Spleen (tissue), 7 donors: ENCODE results near the gene GTF2I.

Source experiments
- CTCF ChIP-seq, 11 experiments: fragments of 200-600 bp in 7 of 11; fragments of 450-650 bp in 4 of 11; sonication (generic) in 4 of 11; IDR thresholded peaks in 8 of 11; conservative IDR thresholded peaks in 3 of 11; 1 replicate in 7 of 11; 2 replicates in 4 of 11; pipeline versions ENCODE4 v1.4.0 to v1.8.0; 2016 to 2021; ENCODE audit warnings: antibody characterized with exemption in 11 of 11, inconsistent platforms in 4 of 11, mild to moderate bottlenecking in 1 of 11
- POLR2A ChIP-seq, 3 donors: fragments of 450-650 bp; IDR thresholded peaks; one replicate each; pipeline ENCODE4 v1.5.1; 2017; ENCODE audit warnings: antibody characterized with exemption in 3 of 3, mild to moderate bottlenecking in 1 of 3
- POLR2AphosphoS5 ChIP-seq, 3 donors: sonication (generic); formaldehyde crosslinking; IDR thresholded peaks; one replicate each; pipeline ENCODE4 v1.5.1; 2017; ENCODE audit warnings: antibody characterized with exemption in 3 of 3
- donor health status: DM: no; HTN: no; CAD: no; lungs with moderate emphysema.
- donor health status: DM: no; HTN: no; CAD: no.
- donor health status: DM: no; HTN: no; CAD: no.

- TF ChIP-seq CTCF (IDR thresholded peaks at IDR 0.05 in 8 of 11, conservative IDR thresholded peaks at IDR 0.05 in 3 of 11) (no peak), POLR2A (IDR thresholded peaks at IDR 0.05) (no peak), POLR2AphosphoS5 (IDR thresholded peaks at IDR 0.05) (no peak)
Observed at GRCh38 chr7:74637745-74638144, 19.8 kb upstream of the GTF2I start.
